Measurements from ENCODE around the gene TIGAR.
A peak's percentile ranks its signal among the peaks of the same experiment; 100 is the strongest.

Gene TIGAR

DNA sequence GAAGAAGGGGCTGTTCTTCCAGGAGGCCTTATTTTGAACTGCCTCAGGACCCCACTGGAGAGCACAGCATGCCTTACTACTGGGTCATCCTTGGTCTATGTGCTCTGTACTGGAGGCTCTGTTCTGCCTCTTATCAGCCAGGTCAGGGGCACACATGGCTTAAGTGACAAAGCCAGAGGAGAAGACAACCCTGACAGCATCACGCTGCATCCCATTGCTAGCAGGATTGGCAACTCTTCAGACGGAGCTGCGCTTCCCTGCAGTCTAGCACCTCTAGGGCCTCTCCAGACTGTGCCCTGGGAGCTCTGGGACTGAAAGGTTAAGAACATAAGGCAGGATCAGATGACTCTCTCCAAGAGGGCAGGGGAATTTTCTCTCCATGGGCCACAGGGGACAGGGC lies 17.3 kb upstream of the TIGAR start:
- no peak for DNase-seq (ENCODE audit: low spot score)

DNA sequence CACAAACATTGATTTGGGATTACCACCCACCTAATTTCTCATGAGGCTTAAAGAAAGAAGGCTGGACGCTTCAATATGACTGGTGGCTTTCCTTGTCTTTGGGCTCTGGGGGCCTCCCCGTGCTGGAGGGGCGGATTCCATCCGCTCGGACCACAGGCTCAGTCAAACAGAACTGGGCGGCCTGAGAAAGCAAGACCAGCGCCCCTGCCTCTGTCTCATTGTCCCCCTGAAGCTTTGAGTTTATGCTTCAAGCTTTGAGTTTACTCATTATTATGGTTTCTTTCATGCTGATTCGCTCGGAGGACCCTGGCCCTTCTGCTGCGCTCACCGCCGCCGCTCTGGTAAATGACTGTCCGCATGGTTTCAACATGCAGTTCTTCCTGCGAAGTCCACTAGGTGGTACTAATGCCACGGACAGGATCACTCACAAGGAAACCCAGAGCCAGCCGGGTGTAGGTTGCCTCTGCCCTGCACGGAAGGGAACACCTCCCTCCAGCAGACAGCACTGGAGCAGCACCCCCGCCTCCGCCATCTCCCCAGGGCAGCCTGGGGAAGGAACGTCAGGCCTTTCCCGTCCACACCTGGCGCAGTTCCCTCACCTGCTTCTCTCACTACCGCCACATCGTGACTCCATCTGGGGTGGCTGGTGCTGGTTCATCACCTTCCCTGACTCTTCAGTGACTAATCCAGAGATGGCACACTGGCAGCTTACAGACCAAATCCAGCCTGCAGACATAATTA lies 13.2 kb upstream of the TIGAR start:
- DNase-seq (ENCODE audit: low spot score), result peak; percentile 91

DNA sequence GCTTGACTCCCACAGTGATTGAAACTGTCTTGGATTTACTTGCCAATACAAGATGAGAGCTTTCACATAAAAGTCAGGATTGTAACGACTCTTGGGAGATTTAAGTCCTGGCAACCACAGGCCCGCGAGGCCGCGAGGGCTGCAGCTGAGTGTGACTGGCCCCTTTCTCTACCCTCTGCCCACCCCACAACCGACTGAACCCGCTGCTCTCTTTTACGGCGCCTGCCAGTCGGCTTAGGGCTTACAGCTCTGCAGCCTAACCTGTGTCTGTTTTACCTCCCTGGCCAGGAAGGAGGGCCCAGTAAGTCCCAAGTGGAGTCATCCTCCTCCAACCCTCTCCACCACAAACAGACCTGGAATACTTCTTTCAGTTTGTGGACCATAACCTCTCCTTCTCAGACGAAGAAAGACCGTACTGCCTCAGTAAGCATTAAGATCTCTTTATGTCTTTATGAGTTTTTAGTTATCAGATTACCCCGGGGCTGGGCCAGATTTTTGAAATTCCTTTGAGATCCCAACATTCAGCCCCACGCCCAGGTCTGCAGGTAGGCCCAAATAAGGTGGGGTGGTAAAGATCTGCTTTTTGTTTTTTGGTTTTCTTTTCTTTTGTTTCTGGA lies 12.6 kb upstream of the TIGAR start:
- no peak for DNase-seq (ENCODE audit: low spot score)

DNA sequence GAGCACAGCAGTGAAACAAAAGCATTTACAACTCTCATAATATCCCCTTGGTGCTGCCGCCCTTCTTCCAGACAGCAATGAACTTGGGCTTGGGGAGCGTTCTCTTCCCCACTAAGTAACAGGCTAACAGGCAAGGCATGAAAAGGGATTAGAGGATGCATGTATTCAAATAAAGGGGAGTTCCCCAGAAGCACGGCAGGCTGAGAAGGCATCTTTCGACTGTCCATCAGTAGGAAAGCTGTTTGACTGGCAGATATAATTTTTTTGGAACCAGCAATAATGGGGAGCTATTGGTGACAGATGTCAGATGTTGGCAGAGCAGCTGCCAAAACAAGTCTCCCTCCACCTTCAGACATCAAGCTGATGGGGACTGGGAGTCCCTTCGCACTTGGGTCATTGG lies 9.2 kb upstream of the TIGAR start:
- no peak for DNase-seq (ENCODE audit: low spot score)

DNA sequence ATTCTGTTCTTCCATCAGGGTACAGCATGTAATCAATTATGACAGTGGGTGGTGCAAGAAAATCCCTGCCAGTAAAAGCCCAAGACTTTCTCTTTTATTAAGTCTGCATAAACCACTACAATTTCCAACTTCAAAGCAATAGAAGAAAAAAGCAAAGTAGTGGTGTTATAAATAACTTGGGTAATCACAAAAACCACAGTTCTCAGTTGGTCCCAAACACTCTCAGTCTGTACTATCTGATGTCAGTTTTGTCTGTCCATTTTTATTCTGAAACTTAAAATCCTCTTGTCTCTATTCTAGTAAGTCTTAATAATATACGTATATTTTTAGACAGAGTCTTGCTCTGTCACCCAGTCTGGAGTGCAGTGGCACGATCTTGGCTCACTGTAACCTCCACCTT lies 8.8 kb upstream of the TIGAR start:
- no peak for DNase-seq (ENCODE audit: low spot score)

DNA sequence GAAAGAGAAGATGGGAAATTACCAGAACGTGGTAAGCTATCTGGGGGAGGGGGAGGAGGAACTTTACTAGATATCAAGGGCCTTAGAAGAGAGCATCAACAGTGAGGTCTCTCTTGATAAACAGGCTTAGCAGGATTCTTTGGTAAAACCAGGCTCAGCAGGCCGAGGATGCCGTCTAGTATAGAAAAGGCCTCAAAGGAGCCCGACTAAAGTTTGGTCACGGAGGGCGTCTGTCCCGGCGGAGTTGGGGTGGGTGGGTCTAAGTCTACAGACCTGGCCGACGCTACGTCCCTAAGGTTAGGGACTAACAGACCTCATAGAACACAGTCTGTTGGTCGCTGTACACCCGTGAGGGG lies 538 bp upstream of the TIGAR start:
- no peak for DNase-seq (ENCODE audit: low spot score)

DNA sequence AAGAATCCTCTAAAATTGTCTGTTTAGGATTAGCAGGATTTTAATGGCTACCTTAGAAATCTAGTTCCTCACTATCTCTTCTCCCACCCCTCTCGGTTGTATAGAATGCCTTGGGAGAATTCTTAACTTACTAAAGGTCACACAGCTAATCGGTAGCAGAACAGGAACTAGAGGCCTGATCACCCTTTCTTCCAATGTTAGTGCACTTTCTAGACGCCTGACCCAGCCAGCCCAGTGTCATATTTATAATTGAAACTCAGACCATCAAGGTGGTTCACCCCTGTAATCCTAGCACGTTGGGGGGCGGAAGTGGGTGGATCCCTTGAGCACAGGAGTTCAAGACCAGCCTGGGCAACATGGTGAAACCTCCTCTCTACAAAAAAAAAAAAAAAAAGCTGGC lies 1.7 kb downstream of the TIGAR start:
- no peak for DNase-seq (ENCODE audit: low spot score)

DNA sequence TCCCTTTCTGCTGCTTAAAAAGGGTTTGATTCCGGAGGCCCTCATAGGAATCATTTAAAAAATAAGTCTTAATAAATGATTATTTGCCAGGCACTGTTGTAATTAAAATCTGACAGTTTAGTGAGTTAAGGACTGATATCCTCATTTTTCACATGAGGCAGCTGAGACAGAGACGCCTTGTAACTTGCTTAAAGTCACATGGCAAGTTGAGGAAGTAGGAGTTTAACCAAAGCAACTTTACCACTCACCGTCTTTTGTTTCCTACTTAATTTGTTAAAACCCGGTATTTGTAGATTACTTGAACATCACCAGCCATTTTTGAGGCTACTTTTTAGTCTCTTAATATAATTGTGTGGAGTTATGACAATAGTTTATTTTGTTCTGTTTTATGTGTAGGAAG lies 2.4 kb downstream of the TIGAR start:
- no peak for DNase-seq (ENCODE audit: low spot score)

DNA sequence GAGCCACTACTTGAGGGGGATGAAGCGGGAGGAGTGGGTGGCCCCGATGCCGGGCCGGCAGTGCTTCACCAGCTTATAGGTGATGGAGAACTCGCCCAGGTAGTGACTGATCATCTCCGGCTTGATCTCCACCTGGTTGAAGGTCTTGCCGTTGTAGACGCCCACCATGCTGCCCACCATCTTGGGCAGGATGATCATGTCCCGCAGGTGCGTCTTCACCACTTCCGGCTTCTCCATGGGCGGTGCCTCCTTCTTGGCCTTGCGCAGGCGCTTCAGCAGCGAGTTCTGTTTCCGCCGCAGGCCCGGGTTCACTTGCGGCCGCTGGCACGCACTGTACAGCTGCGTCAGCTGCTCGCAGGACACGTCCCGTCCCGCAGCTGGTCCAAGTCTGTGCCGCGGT lies 3.4 kb downstream of the TIGAR start:
- no peak for DNase-seq (ENCODE audit: low spot score)

DNA sequence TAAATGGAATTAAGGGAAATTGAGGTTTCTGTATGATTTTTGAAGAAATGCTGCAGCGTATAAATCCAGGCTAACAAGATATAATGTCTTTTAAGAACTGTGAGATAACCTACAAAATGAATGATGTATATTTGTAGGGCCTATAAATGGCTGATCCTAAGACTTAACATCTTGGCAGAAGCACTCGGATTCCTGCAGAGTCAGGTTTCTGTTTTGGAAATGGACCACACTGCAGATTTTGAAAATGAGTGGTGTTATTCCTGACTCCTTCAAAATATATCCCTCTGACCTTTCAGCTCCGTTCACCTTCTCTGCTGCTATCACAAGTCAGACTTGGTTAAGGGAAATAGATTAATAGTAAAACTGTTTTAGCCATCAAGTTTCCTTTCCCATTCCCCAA lies 5.0 kb downstream of the TIGAR start:
- no peak for DNase-seq (ENCODE audit: low spot score)

DNA sequence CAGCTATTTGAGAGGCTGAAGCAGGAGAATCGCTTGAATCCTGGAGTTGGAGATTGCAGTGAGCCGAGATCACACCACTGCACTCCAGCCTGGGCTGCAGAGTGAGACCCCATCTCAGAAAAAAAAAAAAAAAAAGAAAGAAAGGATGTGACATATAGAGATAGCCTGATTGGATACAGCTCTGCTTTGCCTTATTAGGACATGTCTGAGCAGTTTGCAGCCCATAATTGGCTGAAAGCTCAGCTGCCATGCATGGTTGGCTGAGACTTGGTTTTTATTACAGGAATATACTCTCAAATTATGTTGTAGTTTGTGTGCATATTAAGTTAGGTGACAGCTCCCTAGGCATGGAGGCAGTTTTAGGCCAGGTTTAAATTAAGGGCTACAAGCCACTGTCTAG lies 6.3 kb downstream of the TIGAR start:
- DNase-seq (ENCODE audit: low spot score), result no peak

DNA sequence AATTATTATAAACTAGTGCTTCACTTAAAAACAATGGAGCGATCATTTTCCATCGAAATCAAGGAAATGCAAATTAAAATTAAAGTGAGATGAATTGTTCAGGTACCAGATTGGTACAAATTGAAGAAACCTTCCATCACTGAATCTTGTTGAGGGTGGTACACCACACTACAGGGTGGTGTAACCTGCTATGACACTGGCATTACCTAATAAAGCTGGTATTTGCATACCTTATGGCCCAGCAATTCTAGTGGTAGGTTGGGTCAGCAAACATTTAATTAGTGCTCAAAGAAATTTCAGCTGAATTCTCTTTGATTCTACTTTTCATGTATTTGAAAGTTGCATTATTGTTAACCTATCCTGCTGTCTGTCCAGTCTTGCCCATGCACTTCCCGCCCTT lies 9.2 kb downstream of the TIGAR start:
- no peak for DNase-seq (ENCODE audit: low spot score)

DNA sequence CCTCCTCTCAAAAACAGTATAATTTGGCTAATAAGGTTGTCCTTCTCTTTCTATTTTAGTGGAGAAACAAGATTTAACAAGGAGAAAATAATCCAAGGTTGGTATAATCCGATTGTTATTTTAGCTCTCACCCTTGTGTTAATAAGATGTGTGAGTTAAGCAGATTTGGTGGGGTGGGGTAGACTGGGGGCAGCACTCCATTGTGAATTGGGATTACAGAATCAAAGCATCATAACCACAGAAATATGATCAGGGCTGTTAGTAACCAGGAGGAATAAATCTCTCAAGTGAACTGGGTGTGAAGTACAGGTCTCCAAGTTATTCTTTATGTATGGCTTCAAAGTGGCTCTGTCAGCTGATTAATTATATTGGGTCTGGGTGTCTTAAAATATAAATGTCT lies 10.2 kb downstream of the TIGAR start:
- no peak for DNase-seq (ENCODE audit: low spot score)

DNA sequence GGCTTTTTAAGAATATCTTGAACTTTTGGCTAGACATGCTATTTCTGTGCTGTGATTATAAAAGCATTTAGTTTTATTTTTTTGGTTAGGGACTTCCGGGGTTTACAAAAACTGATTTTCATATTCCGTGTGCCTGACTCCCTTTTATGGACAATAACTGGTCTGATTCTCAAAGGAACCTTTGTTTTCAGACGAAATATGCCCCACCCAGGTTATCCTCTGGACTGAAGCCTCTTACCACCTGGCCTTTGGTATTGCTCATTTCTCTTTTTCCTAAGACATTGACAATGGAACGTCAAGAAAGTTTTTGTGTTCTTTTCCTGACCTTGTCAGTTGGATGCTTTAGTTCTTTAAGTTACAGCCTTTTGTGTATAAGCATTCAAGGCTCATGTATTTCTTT lies 10.8 kb downstream of the TIGAR start:
- DNase-seq (ENCODE audit: low spot score), result no peak

DNA sequence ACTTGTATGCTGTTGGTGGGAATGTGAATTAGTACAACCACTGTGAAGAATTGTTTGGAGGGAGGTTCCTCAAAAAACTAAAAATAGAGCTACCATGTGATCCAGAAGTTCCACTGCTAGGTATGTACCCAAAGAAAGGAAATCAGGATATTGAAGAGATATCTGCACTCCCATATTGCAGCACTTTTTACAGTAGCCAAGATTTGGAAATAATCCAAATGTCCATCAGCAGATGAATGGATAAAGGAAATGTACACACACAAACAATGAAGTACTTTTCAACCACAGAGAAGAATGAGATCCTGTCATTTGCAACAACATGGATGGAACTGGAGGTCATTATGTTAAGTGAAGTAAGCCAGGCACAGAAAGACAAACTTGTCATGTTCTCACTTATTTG lies 25.9 kb downstream of the TIGAR start:
- DNase-seq (ENCODE audit: low spot score), result no peak

DNA sequence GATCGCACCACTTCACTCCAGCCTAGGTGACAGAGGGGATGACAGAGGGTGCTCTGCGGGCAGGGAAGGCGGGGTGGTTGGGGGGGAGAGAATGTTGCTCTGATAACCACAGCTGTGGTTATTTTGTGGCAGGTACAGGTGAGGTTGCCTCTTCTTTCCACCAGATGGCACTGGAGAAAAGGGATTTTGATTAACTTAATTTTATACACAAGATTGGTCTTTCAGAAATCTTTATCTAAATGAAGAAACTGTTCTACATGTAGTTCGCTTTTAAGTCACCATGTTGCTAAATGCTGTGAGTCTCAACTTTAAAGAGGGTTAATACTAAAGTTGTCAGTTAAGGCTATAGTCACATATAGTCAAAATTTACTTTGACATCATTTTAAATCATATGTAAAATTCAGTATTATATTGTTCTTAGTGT lies 32.8 kb downstream of the TIGAR start:
- no peak for DNase-seq (ENCODE audit: low spot score)

DNA sequence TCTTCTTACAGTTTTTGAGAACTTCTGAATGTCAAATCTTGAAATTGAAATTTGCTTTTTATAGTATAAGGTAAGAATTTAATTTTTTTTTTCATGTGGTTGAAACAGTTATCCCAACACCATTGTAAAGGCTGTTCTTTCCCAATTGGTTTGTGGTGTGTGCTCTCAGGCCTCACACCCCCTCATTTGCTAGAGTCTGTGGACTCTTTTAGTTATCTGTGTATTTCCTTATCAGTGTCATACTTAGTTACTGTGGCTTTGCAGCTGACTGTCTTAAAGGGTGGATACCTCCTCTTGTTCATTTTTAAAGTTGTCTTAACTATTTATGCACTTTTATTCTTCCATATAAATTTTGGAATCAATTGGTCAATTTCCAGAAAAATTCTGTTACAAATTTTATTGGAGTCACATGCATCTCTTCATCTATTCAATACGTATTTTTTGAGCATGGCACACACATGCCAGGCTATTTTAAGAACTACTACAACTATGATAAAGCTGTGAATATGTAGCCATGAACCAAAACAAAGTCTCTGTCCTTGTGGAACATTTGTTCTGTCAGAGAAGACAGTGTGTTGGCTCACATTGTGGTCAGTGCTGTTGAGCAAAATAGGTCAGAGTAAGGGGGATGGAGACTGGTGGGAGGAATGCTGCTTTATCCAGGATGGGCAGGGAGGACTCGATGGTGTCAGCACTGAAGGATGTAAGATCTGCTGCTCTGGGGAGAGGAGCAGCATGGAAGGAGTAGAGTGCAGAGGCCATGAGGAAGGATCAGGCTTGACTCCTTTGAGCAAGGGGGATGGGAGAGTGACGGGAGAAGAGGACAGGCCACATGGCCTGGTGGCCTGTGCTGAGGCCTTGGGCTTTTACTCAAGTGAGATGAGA lies 34.4 kb downstream of the TIGAR start:
- no peak for DNase-seq (ENCODE audit: low spot score)

DNA sequence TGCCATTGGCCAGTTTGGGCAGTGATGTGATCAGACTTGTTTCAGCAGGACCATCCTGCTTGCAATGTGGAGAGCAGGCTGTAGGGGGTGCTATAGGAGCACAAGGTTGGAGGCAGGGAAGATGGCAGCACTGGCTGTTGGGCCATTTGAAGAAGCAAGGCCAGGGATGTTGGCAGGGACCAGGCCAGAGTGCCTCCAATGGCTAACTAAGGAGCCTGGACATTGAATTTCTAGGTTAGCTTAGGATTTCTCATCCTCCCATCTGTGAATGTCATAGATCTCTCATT lies 35.0 kb downstream of the TIGAR start:
- DNase-seq (ENCODE audit: low spot score), result no peak

DNA sequence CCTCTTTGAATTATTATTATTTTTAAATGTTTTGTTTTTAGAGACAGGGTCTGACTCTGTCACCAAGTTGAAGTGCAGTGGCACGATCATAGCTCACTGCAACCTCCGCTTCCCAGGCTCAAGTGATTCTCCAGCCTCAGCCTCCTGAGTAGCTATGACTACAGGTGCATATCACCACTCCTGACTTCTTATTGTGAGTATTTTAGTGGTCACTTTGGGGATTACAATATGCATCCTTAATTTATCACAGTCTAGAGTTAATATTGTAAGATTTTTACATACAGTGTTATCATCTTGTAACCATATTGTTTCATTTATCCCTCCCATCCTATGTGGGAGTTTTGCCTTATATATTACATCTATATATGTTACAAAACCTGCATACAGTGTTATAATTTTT lies 45.1 kb downstream of the TIGAR start:
- no peak for DNase-seq (ENCODE audit: low spot score)

DNA sequence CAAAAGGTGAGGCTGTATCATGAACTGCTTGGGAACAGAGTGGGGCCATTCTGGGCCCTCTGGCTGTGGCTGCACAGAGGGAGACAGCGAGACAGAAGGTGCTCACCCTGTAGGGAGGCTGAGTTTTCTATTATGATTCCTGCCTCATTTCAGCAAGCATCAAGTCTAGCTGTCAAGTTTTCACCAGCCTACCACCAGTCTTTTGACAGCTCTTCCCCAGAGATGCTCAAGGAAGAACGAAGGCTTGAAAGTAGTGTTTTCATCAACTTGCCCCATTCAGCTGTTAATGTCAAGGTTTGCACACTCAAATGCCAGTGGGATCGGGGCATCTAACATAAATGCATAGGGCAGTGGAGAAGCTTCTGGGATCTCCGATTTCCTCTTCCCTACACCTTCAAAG lies 48.5 kb downstream of the TIGAR start:
- no peak for DNase-seq (ENCODE audit: low spot score)

DNA sequence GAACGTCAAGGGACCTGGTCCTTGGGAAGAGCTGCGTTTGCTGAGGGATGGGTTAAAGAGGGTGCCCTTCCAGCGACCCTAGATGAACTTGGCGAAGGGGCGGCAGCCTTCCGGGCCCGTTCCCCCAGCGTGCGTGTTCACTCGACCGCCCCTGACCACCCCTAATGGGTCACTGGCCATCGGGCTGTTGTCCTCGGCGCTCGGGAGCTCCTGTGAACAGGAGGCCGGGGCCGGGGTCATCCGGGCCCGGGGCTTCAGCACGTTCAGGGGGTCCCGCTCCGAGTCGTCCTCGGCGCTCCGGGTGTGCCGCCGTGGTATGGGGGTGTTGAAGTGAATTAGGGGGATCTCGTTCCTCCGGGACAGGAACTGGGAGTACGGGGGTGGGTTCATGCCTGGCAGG lies 49.3 kb downstream of the TIGAR start:
- no peak for DNase-seq (ENCODE audit: low spot score)

DNA sequence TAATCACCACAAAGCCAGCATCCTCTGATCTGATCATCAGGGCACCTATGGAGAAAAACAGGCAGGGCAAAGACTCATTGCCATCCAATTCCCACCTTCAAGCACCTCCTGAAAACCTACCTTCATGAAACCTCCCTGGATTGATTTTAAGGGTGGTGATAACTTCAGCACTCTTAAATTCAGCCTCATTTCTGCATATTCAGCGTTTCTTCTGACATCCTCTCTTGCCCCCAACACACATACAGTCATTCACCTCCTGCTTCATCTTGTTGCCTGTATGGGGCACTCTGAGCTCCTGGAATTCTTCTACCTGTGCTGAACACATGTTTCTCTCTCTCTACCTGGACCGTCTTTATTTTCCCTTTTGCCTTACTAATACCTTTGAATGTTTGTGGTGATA lies 51.6 kb downstream of the TIGAR start:
- no peak for DNase-seq (ENCODE audit: low spot score)

DNA sequence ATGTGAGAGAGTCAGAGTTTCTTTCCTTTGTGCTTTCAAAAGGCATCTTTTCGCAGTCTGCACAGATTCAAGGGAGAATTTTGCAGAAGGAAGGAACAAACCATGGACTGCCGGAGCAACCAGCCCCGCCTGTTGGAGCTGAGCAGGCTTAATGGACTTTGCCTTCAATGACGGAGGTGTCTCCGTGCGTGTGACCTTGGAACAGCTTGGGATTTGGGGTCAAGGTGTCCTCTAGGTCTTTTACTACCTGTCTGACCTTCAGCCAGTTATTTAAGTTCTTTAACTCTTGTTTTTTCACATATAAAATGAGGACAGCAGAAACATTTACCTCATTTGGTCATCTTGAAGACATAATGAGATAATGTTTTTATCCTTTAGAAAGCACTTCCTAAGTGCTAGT lies 54.4 kb downstream of the TIGAR start:
- no peak for DNase-seq (ENCODE audit: low spot score)

DNA sequence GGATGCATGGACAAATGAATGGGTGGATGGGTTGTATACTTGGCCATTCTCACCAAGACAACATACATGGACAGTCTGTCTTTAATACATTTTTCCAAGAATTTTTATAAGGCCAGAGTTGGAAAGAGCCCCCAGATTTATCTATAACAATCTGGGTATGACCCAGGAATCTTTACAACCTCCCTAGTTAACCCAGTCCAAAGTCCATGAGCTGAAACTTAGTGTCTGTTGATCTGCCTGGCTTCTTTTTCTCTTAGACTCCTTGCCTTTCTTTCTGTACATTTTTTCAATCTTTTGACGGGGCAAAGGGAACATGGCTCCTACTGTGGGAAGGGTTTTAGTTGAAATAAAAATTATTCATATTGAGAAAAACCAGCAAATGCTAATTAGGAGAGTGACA lies 57.8 kb downstream of the TIGAR start:
- no peak for DNase-seq (ENCODE audit: low spot score)

All from AG20443 (cell line).